HL-60 (cell line): Measurements from ENCODE around the gene TSGA10.

Experiments
- CTCF ChIP-seq: IDR thresholded peaks from one replicate; pipeline ENCODE4 v1.5.1; 2011; ENCODE audit warnings: low read length, control low read depth, inconsistent platforms; ENCODE audit not compliant: insufficient read depth
- GABPA ChIP-seq: IDR thresholded peaks from 2 replicates; pipeline ENCODE4 v1.6.1; 2012; ENCODE audit warnings: low read depth
- TF ChIP-seq, protein P1 (sequence below): IDR thresholded peaks from 2 replicates; pipeline ENCODE4 v1.6.1; 2012; ENCODE audit warnings: low read depth; ENCODE audit not compliant: insufficient replicate concordance

DNA sequence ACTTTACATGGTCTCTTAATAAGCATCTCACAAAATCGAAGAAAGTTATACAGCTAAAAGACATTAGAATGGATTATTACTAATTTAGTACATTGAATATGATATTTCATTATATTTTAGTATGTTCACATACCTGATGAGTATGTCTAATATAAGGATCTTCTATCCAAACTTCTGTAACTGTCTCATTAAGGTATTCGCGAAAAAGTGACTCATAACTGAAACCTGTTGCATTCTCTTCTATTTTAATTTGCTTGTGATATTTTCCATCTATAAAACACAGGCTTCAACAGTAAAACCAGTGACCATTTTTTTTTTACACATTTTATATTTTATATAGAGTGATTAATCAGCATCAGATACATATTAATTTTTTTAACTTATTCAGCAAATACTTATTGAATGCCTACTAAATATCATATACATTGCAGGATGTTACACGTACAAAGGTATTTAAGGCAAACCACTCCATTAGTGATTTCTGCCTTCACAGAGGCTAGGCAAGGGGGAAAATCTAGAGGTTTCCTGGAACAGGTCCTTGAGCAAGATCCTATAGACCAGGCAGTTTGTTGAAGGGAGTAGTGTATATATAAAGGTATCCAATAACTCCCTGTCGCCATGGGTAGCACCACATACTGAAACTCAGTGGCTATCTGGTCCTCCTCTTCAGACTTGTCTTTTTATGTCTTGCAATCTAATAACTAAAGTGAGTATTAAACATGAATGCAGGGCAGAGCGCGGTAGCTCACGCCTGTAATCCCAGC, 16.8 kb upstream of the TSGA10 start:
- TF ChIP-seq CTCF (no peak), GABPA (no peak)
- TF ChIP-seq, protein P1, sequence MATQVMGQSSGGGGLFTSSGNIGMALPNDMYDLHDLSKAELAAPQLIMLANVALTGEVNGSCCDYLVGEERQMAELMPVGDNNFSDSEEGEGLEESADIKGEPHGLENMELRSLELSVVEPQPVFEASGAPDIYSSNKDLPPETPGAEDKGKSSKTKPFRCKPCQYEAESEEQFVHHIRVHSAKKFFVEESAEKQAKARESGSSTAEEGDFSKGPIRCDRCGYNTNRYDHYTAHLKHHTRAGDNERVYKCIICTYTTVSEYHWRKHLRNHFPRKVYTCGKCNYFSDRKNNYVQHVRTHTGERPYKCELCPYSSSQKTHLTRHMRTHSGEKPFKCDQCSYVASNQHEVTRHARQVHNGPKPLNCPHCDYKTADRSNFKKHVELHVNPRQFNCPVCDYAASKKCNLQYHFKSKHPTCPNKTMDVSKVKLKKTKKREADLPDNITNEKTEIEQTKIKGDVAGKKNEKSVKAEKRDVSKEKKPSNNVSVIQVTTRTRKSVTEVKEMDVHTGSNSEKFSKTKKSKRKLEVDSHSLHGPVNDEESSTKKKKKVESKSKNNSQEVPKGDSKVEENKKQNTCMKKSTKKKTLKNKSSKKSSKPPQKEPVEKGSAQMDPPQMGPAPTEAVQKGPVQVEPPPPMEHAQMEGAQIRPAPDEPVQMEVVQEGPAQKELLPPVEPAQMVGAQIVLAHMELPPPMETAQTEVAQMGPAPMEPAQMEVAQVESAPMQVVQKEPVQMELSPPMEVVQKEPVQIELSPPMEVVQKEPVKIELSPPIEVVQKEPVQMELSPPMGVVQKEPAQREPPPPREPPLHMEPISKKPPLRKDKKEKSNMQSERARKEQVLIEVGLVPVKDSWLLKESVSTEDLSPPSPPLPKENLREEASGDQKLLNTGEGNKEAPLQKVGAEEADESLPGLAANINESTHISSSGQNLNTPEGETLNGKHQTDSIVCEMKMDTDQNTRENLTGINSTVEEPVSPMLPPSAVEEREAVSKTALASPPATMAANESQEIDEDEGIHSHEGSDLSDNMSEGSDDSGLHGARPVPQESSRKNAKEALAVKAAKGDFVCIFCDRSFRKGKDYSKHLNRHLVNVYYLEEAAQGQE = no peak
